Activated gamma-delta T cell (primary cell): ENCODE measurements around the gene TMBIM4.

Source experiments
- DNase-seq: peaks from one replicate; lab custom pipeline; 2025; lab: John Stamatoyannopoulos, UW

The TMBIM4 gene

GRCh38 chr12:66140731-66141130 lies 29.1 kb downstream of the TMBIM4 start:
- no peak for DNase-seq

GRCh38 chr12:66139328-66139727 lies 30.5 kb downstream of the TMBIM4 start:
- no peak for DNase-seq

DNA sequence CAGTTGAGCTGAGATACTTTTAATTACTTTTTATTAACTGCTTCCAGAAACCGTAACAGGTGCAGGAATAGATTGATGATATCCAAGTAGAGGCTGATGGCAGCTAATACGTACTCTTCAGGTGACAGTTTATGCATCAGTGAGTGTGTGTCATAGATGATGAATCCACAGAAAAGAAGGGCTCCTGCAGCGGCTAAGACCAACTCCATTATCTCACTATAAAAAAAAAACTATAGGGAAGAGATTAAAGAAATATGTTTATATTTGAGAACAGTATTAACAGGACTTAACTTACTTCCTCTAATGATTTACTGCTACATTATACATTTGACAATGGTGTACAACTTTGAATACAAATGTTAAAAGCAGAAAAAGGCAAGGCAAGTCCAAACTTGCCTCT lies 31.9 kb downstream of the TMBIM4 start:
- no peak for DNase-seq

DNA sequence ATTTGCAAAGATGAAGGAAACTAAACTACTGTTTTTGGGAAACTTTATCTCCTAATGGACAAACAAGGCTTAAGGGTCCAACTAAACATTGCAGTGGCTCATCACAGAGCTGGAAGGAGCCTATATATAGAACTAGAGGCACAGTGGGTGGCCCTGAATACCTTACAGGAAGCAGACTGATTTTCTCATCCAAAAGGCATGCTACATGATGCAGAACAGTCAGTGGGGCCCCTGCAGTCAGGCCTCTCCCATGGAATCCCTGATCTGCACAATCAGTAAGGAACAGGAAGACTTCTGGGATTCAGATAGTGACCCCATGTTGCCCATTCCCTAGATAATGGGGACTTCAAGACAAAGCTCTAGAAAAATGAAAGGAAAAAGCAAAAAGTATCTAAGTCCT lies 37.4 kb downstream of the TMBIM4 start:
- DNase-seq, result no peak

- no peak for DNase-seq
Observed at GRCh38 chr12:66131067-66131688, 38.6 kb downstream of the TMBIM4 start.

GRCh38 chr12:66130267-66131066 lies 39.3 kb downstream of the TMBIM4 start, which contains the start of gene LLPH:
Gene LLPH, minus strand, starts transcription at chr12:66130750. Its CDS starts 1,644 bp downstream, at chr12:66129106.
- DNase-seq, result peak; percentile 61

- DNase-seq, result no peak
Observed at GRCh38 chr12:66129934-66130266, 39.9 kb downstream of the TMBIM4 start.

DNA sequence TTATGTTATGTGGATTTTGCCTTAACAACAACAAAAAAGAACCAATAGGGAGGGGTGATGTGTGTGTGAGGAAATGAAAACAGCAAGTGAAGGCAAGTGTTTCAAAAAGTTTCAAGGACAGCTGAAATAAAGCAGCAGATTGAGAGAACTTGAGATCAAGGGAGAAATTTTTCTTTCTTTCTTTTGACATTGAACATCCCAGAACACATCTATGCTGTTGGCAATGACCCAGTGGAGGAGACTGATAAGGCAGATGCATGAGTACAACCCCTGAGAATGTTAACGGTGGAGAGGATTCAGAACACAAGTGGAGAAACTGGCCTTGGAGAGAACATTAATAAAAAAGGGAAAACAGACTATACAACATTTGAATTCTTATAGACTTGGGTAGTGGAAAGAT lies 42.1 kb downstream of the TMBIM4 start:
- DNase-seq, result no peak

DNA sequence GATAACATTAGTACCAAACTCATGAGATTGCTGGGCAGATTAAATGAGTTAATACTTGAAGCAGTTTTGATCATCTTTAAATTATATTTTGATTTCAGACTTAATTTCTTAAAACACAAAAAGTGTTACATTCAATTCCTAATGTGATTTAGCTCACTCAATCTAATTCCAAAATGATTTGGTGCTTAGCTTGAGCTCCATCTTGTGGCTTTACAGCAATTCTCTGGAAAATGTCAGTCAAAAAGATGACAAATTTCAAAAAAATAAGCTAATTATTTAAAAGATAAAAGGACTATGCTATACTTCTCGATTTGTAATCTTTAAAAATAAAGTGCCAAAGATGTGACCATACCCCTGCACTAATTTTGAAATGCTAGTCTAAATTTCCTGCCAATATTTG lies 49.3 kb downstream of the TMBIM4 start:
- no peak for DNase-seq

- no peak for DNase-seq
Observed at GRCh38 chr12:66119870-66120241, 49.9 kb downstream of the TMBIM4 start.

DNA sequence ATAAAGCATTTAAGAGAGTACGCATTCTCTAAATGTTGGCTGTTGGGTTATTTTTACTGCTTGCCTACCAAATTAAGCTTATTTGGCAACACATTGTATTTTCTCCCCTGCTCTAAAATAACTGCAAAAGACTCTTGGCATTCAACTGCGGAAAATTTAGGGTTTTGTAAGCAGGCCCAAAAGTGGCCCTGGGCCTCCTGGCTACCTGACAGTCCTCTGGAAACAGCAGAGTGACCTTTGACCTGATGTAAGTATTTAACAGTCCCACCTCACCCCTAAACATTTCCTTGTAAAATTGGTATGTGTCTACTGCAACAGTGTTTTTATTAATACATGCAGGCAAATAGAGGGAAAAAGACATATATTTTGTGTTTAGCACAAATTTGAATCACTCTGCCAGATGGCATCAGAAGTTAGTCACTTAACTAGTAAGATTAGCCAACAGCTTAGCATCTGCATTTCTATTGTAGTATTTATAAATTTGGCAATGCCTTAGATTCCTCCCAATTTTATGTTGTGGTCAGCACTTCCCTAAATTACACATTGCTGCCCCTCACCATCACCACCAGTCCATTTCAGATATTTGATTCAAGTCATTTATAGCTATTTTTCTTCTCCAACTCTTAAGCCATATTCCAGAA lies 50.4 kb downstream of the TMBIM4 start:
- DNase-seq, result no peak

DNA sequence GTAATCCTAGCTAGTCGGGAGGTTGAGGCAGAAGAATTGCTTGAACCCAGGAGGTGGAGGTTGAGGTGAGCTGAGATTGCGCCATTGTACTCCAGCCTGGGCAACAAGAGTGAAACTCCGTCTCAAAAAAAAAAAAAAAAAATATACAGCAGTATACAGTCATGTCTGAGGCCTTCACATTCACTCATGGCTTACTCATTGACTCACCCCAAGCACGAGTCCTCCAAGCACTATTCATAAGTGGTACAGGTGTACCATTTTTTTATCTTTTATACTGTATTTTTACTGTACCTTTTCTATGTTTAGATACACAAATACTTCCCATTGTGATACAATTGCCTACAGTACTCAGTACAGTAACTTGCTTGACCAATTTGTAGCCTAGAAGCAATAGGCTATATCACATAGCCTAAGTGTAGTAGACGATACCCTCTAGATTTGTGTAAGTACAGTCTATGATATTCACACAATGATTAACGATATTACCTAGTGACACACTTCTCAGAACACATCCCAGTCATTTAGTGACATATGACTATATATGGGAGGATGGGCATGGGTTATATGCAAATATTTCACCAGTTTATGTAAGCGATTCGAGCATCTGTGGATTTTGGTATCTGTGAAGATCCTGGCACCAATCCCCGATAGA lies 51.4 kb downstream of the TMBIM4 start:
- no peak for DNase-seq

DNA sequence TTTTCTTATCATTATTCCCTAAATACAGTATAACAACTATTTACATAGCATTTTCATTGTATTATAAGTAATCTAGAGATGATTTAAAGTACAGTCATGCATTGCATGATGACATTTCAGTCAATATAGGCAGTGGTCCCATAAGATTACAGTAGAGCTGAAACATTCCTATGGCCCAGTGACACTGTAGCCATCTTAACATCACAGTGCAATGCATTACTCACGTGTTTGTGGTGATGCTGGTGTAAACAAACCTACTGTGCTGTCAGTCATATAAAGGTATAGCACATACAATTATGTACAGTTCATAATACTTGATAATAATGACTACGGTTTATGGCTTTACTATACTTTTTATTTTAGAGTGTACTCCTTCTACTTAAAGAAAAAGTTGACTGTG lies 52.6 kb downstream of the TMBIM4 start:
- DNase-seq, result no peak

DNA sequence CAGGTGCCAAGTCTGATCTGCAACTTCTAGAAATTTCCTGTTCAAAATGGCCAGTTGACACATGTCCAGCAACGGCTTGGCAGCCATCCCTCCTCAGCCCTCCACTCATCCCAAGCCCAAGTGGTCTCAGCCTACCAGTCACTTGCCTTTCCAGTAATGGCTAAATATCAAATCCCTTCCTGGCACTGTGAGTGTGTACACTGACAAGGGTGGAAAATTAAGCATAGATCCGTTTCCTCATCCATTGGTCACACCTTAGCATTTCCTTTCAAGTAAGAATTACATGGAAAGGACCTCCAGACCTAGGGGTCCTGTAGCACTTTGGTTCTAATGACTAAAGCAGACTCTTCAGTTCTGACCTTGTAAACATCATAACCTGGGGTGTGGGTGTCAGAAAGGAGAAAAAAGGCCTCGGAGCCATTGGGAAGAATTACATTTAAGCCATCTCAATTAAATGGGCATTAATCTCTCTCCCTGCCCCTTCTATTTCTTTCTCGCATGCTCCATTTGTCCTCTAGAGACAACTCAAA lies 54.7 kb downstream of the TMBIM4 start:
- no peak for DNase-seq

DNA sequence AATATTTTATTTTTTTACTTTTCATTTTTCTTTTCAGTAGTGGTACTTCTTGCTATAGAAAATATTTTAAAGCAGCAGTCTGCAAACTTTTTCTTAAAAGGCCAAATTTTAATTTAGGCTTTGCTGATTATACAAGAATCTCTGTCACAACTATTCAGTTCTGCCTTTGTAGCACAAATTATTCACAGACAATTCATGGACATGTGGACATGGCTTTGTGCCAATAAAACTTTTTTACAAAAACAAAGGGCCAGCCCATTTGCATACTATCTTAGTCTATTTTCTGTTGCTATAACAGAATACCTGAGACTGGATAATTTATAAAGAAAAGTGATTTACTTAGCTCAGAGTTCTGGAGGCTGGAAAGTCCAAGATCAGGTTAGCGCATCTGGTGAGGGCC lies 56.3 kb downstream of the TMBIM4 start:
- DNase-seq, result no peak

DNA sequence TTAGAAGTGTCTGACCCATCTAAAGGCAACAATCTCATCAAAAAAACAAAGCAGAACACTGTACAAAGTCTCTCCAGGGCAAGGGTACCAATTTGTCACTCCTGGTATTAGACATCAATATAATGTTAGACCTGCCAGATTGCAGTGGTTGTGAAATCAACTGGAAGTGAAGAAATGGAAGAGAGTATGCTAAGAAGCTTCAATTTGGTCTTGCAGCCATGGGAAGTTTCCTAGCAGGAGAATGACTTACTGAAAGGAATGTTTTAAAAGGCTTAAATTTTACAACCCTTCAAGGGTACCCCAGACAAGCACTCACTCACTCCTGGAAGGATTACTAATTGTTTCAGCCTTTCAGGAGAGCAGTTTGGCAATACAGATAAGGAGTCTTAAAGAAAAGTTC lies 58.2 kb downstream of the TMBIM4 start:
- no peak for DNase-seq

DNA sequence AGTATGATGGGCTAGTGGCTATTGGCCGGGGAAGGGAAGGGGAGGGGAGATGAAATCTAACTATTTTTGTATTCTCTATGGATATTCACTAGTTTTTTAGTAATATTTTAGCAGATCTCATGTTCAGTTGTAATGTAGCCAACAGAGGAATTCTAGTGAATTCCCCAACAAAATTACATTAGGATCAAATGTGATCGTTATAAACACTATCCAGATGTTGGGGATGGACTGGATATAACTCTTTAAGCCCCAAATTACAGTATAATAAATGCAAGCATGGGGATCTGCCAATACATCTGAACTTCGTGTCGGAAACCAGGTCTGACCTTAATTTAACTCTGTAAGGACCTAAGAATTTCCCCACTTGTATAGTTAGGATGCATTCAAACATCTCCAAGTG lies 60.7 kb downstream of the TMBIM4 start:
- DNase-seq, result no peak

GRCh38 chr12:66108386-66108785 lies 61.4 kb downstream of the TMBIM4 start:
- DNase-seq, result no peak

- no peak for DNase-seq
Observed at GRCh38 chr12:66107451-66107915, 62.3 kb downstream of the TMBIM4 start.

DNA sequence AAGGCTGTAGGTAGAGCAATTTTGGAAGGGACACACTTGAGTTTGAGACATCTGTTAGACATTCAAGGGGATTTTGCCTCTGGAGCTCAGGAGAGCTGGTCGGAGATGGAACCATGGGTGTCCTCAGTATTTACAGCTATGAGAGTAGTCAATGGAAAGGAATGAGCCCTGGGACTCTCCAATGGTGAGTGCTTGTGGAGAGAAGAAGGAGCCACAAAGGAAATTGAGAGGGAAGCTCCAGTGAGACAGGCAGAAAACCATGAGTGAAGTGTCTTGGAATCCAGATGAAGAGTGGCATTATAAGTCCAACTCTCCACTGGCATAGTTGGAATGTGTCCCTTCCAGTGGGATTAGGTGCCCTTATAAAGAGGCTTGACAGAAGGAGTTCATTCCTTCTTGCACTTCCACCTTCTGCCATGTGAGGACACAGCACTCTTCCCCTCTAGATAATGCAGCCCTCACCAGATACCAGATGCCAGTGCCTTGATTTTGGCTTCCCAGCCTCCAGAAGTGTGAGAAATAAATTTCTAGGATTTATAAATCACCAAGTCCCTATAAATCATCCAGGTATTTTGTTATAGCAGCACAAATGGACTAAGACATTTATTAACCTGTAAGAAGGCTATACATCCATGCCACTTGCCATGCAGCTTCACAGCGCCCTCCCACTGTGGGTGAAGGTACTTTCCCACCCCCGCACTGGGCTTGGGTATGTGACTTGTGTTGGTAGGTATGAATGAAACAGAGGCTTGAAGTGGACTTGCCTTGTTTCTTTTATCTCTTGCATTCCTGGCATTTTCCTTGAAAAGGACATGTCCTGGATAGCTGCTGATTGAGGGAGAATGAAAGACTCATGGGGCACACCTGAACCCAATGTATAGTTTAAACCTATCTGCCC lies 66.5 kb downstream of the TMBIM4 start:
- DNase-seq, result no peak

GRCh38 chr12:66092559-66093269 lies 77.1 kb downstream of the TMBIM4 start:
- no peak for DNase-seq
